ENCODE data around the gene PHYHIPL.

PHYHIPL gene

GRCh38 chr10:59289853-59290252, 113.4 kb downstream of the PHYHIPL start:
- TF ChIP-seq CREB1 (IDR thresholded peaks at IDR 0.05; ENCODE audit: low read depth) (no peak), USF1 (IDR thresholded peaks at IDR 0.05) (no peak), FOXM1 (IDR thresholded peaks at IDR 0.05; ENCODE audit: borderline replicate concordance, low read depth) (no peak), NFIC (IDR thresholded peaks at IDR 0.05) (no peak), TAF1 (IDR thresholded peaks at IDR 0.05; ENCODE audit: low read depth) (no peak), TEAD4 (IDR thresholded peaks at IDR 0.05) (no peak), CEBPB (IDR thresholded peaks at IDR 0.05) (no peak), MAX (IDR thresholded peaks at IDR 0.05) (no peak), RAD21 (IDR thresholded peaks at IDR 0.05; ENCODE audit: low read depth) (no peak), EP300 (IDR thresholded peaks at IDR 0.05; ENCODE audit: borderline replicate concordance) (no peak), REST (IDR thresholded peaks at IDR 0.05; ENCODE audit: low read depth) (no peak), TCF12 (IDR thresholded peaks at IDR 0.05; ENCODE audit: low read depth) (no peak), ZBTB7A (IDR thresholded peaks at IDR 0.05; ENCODE audit: low read depth) (no peak), YY1 (IDR thresholded peaks at IDR 0.05; ENCODE audit: low read depth) (no peak), EGR1 (IDR thresholded peaks at IDR 0.05) (no peak)

- TF ChIP-seq RAD21 (IDR thresholded peaks at IDR 0.05; ENCODE audit: low read depth) (no peak), USF1 (IDR thresholded peaks at IDR 0.05) (no peak), NFIC (IDR thresholded peaks at IDR 0.05) (no peak), CREB1 (IDR thresholded peaks at IDR 0.05; ENCODE audit: low read depth) (no peak), TCF12 (IDR thresholded peaks at IDR 0.05; ENCODE audit: low read depth) (no peak), MAX (IDR thresholded peaks at IDR 0.05) (no peak), EP300 (IDR thresholded peaks at IDR 0.05; ENCODE audit: borderline replicate concordance) (no peak), REST (IDR thresholded peaks at IDR 0.05; ENCODE audit: low read depth) (no peak)
Measured at GRCh38 chr10:59290448-59290847, 114.0 kb downstream of the PHYHIPL start.
